GM19438 (cell line): ENCODE data around the gene ZNF219.
"Not testable (repeated sequence)": the region's sequence is repeated elsewhere in the genome, so short reads cannot be mapped to it uniquely, and the experiment has no call there.

Experiments
- ATAC-seq: cut with Tn5 transposase; IDR thresholded peaks from one replicate; pipeline ENCODE4 v1.9.1; 2021; ENCODE audit warnings: low read depth; ENCODE audit not compliant: unreplicated experiment

The ZNF219 gene

DNA sequence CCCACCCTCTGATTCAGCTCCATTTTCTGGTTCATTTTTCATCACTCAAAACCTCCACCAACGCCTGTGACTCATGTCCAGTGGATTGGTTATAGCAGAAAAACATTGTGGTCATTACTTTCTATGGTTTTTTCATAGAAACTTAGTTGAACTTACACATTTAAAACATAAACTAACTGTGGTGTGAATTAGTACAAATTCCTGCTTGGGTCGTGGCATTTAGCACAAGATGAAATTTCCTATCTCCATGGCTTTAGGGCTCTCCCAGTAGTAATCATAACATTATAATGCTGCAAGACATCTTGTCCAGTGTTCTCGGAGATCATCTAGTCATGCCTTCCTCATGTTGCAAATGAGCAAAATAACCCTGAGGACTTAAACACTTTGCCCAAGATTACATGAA lies 49.2 kb downstream of the ZNF219 start:
- no peak for ATAC-seq

GRCh38 chr14:21048638-21049037 lies 49.8 kb downstream of the ZNF219 start:
- ATAC-seq: no peak

DNA sequence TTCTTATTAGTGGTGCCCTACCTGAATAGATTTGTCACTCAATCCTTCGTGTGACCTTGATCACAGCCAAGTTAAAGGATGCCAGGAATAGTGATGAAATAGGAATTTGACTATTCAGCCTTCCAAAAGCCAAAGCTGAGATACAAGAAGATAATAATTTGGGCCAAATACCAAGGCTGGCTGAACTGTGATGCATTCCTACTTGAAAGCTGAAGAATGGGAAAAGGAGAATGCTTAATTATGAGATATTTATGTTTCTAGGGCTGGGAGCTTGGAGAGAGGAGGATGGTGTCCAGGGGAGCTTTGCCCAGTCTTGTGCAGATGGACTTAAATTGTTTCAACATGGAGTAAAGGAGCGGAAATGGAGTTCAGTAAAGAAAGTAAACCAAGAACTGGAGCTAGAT lies 51.1 kb downstream of the ZNF219 start:
- ATAC-seq: no peak

GRCh38 chr14:21043974-21044618 lies 54.4 kb downstream of the ZNF219 start:
- ATAC-seq: no peak

DNA sequence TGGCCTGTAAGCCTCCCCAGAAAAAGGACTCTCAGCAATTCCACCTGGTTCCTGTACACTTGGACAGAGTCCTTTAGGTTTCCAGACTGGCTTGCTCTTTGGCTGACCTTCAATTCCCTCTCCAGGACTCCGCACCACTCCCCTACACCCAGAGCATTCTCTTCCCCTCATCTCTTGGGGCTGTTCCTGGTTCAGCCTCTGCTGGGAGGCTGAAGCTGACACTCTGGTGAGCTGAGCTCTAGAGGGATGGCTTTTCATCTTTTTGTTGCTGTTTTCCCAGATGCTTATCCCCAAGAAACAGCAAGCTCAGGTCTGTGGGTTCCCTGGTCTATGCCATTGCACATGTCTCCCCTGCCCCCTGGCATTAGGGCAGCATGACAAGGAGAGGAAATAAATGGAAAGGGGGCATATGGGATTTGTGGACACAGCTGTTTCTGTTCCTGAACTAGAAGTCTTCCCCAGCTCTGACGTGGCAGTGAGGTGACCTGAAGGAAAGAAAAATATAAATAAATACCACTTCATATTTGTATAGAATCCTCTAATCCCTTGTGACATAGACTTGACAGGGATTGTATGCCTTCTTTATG lies 55.0 kb downstream of the ZNF219 start:
- no peak for ATAC-seq

DNA sequence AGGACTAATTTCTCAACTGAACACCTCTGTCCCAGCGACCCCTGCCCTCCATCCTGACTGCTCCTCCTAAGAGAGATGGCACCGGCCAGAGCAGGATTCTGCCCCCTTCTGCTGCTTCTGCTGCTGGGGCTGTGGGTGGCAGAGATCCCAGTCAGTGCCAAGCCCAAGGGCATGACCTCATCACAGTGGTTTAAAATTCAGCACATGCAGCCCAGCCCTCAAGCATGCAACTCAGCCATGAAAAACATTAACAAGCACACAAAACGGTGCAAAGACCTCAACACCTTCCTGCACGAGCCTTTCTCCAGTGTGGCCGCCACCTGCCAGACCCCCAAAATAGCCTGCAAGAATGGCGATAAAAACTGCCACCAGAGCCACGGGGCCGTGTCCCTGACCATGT lies 55.5 kb downstream of the ZNF219 start:
- no peak for ATAC-seq

- ATAC-seq: no peak
Measured at GRCh38 chr14:21041676-21042433, 56.6 kb downstream of the ZNF219 start, which contains the start of gene RNASE7. Gene RNASE7 (plus strand): TSS chr14:21042362. CDS start chr14:21042993, 631 bp downstream.

DNA sequence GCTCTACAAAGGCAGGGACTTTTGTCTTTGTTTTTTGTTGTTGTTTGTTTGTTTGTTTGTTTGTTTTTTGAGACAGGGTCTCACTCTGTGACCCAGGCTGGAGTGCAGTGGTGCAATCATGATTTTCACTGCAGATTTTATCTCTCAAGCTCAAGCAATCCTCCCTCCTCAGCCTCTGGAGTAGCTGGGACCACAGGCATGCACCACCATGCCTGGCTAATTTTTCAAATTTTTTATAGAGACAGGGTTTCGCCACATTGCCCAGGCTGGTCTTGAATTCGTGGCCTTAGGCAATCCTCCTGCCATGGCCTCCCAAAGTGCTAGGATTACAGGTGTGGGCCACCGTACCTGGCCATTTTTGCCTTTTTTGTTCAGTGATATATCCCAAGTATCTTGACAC lies 57.5 kb downstream of the ZNF219 start:
- not testable (repeated sequence) for ATAC-seq

DNA sequence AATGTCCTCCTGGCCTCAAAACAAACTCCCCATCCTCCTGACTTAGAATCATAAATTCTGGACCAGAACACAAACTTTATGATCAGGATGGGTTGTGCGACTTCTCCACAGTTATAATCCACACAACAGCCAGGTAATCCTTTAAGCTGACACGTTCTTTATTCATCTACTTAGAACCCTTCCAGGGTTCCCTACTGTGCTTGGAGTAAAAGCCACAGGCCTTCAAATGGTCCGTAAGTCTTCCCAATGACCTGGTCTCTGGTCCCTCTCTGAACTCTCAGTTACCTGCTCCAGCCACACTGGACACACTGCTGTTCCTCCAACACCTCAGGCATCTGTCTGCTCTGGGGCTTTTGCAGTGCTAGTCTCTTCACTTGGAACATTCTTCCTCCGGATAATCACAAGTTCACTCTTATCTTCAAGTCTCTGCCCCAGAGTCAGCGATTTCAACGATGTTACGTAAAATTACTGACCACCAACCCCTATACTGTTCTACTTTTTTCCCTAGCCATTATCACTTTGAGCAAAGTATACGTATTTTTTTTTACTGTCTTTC lies 58.0 kb downstream of the ZNF219 start:
- no peak for ATAC-seq
